Hematopoietic multipotent progenitor cell (in vitro differentiated cells): ENCODE results near the gene CAMK1D. TPM values are rescaled to one million over a fixed set of nuclear protein-coding genes. Genes with fewer than 3 reads are reported as not detected.
A peak's percentile ranks its signal among the peaks of the same experiment; 100 is the strongest.

Source experiments
- DNase-seq, 3 donors: peaks; one replicate each; pipeline ENCODE4 v3.0.0-alpha.2; 2011 to 2015; ENCODE audit warnings: low read depth in 2 of 3, low spot score in 2 of 3
- total RNA-seq: library from RNA; depleted of rRNA; stranded (reverse); fragments of >200 nt; gene quantifications from one replicate; pipeline ENCODE4 v1.2.3, GENCODE V29; 2012

Gene CAMK1D
- total RNA-seq, 1 donor = 25.6 TPM

DNA sequence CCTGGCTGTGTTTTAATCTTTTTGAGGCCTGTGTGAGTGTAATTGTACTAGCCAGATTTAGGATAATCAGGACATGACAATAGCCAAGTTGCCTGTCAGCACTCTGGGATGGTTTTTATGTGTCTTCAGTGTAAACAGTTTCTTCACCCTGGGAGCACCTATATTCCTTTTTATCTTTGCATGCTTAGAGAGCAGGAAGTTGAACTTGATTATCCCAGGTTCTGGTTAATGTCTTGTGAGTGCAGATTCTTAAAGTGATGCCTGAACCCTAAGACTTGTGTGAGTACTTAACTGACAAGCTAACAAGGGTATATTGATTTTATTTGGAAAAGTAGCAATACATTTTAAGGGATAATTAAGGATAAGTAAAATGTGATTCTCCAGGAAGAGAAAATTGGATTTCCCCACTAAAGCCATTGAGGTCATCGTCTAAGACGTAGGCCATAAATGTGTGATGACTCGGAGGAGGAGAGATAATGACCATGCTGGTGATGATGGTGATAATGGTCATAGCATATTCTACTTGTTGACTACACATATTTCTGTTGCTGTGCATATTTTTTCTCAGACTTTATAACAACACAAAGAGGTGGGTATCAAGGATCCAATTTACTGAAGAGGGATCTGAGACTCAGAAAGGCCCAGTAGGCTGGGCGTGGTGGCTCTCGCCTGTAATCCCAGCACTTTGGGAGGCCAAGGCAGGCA is 234.7 kb downstream of the CAMK1D start:
- no peak for DNase-seq

DNA sequence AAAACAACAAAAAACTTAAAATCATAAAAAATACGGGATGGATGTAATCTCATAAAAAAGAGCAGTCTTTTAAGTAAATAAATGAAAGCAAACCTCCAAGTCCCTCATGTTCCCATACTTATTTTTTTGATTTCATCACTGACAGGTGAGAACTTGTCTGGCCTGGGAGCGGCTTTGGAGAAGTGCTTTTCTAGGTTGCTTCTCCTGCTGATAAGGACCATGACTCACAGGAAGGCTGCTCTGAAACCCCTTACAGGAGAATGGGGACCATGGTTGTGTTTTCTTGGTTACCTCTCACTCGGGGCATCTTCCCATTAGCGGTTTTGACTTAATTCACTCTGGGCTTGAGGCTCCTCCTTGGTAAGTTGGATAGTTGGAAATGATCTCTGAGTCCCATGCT is 237.4 kb downstream of the CAMK1D start:
- DNase-seq = no peak

DNA sequence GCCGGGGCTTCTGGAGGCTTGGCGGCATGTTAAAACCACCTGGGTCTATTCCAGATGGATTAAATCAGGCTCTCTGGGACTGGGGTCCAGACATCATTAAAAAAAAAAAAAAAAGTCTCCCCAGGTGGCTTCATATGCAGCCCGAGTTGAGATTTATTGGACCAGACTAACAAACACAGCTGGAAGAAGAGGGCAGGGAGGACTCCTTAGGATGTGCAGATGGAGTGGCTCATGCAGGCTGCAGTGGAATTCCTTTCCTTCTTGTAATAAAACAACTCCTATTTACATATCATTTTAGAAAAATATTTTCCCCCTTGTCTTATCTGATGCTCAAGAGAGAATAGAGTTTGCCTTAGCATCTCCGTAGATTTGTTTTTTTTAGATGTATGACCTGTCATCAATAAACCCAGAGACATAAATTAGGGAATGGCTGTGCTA is 238.1 kb downstream of the CAMK1D start:
- DNase-seq = no peak

DNA sequence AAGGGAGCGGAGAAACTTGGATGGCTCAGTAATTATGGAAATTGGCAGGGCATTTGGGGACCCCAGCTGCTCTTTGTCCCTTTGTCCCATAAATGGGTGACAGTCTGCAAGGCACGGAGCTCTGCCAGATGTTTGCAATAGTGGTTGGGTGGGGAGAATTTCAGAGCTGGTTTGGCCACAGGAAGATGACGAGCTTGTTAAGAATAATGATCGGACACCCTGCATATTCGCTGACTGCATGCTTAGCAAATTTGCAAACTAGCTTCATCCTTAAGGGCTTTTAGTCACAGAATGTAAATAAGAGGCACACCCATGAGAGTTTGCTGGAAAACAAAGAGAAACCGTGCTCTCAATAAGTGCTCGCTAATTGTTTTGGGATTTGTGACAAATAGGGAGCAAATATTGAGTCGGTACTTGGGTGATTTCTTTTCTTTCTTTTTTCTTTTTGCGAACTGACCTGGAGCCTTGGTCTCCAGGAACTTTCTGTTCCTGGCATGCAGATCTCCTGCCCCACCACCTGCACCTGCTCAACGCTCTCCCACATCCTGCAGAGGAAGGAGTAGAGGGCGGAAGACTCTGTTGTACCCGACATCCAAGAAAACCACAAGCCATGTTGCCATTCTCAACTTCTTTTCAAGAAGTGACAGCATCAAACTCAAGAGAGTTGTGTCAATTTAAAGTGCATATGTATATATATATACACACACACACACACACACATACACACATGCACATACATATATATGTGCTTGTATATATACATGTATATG is 238.9 kb downstream of the CAMK1D start:
- peak in 1 of 3 donors; percentile 26 for DNase-seq

DNA sequence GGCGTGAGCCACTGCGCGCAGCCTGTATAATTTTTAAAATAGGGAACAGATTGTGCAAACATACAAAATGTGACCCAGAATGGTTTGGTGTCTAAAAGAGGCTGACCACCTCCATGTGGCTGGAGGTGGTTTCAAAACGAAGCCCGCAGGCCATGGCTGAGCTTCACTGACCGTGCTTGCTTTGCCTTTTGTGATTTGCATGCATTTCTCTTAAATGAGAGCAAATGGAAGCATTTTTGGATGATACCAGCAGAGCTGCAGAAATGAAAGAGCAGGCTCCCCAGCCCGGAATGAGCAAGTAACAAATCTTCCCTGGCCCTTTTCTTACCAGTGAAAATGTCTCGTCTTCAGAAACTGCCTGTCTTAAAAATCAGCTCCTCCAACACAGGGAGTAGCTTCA is 239.9 kb downstream of the CAMK1D start:
- DNase-seq = no peak

DNA sequence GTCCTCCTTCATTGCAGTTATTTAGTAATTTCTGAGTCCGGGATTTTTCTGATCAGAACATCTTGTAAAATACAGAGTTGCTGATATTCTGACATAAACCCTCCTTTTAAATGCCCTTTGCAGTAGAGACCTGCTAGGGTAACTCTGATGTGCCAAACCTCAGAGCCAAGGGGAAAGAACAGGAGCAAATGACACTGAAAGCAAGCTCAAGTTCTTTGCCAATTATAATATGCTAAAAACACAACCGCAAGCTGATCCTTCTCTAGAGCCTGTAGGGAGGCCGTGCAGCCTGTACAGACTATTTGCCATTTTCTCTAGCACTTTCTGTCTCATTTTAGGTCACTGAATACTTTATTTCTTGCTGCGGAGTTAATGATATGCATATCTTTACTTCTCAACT is 240.4 kb downstream of the CAMK1D start:
- no peak for DNase-seq

DNA sequence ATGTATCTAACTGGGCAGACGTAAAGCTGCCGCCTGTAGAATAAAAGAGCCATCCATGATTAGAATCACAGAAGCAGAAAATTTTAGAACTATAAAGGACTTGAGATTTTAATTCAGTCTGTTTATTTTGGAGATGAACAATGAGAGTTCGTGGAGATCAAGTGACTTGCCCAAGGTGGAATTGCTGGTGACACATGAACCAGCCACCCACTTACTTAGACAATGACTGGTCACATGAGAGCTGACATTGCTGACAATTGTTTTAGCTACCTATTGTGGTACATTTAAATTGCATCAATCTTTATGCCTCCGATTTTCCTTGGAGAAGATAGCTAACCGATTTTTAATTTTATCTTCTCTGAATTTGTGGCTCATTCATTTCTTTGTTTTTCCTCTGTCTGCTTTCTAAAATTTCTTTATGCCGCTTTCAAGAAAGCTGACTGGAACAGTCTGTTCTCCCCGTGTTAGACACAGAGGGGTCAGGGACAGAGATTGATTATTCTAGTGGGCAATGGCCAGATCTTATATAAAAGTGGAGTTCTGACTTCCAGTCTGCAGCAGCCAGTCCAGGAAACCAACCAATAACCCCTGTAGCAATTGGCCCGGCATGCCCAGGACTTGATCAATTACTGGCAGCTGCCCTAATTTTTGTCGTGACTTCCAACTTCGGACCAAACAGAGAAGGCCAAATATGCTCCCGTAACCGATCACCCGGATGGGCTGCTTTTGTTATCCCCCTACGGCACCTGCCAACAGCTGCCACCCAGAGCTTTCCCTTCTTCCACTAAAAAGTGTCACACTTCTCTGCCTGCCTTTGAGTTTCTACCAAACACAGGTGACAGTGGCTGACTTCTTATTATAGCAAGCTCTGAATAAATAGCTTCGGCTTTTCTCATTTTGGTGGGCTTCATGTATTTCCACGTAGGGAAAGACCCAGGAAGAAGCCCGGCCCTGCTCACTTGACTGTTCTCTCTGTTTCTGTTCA is 241.6 kb downstream of the CAMK1D start:
- no peak for DNase-seq

DNA sequence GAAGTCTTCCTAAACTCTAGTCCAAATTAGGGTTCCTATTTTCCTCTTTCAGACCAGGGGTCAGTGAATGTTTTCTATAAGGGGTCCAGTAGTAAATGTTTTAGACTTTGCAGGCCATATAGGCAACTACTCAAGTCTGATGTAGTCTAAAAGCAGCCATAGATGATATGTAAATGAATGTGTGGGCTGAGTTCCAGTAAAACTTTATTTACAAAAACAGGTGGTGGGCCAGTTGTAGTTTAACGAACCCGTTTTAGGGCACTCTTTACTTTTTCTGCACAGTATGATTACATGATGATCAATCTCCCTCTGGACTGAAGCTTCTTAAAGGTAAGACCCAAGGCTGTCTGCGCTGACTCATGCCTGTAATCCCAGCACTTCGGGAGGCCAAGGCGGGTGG is 243.6 kb downstream of the CAMK1D start:
- no peak for DNase-seq

DNA sequence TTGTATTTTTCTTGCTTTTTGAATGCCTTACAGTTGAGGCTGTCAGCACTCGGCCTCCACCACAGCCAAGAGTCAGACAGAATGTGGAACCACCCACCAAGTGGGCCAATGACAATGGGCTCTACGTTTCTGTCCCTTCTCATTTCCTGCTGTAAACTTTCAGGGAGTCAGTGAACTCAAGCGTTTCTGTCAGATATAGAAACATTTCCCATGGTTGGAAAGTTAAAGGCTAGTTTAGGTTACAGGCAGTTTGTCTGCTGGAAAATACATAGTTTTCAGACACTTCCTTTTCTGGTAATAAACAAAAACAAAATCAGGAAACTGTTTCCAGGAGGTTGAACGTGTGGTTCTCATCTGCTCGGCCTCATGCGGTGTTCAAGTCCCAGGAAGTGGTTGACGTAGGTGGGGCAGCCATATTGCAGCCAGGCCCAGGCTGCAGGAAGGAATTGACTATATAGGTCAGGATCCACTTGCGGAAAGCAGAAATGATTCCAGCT is 245.1 kb downstream of the CAMK1D start:
- no peak for DNase-seq

DNA sequence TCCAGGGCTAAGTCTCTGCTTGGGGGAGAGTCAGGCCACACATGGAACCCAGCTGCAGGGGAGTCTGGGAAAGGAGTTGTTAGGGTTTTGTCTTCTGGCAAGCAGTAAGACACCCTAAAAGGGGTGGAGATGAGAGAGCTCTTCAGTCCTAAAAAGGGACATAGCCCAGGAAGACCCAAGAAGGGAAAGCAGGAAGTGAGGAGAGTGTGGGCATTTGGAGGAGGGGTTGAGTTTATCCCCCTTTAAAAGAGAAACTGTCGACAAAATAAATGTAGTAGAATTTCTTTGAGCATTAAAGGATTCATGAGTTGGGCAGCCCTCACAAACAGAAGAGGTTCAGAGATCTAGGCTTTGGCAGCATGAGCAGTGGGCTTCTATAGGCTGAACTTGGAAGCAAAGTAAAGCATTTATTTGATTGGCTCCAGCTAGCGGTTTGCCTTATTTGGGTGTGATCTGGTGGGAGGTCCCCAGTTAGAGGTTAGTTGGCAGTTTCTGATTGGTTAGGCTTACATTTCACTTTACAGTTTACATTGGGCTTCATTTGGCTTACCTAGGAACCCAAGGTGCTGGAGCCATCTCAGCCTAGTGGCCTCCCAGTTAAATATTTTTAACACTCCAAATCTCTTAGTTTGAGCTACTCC is 246.7 kb downstream of the CAMK1D start:
- no peak for DNase-seq

DNA sequence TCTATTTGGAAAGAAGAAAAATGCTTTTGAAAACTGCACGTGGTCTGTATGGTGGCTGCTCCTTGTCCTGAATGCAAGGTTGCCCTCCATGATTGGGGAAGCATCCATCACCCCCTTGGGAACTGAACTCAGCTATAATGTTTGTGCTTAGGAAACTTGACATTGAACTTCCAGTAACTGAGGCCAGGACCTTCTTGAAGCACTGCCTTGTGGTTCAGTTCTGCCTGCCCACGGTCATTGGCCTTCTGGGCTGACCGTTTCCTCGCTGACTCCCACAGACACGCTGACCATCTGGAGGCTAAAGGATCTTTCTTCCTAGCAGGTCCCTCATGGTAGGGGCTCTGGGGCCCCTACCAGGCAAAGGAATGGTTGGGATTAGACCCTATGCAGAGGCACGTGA is 247.8 kb downstream of the CAMK1D start:
- DNase-seq = no peak

DNA sequence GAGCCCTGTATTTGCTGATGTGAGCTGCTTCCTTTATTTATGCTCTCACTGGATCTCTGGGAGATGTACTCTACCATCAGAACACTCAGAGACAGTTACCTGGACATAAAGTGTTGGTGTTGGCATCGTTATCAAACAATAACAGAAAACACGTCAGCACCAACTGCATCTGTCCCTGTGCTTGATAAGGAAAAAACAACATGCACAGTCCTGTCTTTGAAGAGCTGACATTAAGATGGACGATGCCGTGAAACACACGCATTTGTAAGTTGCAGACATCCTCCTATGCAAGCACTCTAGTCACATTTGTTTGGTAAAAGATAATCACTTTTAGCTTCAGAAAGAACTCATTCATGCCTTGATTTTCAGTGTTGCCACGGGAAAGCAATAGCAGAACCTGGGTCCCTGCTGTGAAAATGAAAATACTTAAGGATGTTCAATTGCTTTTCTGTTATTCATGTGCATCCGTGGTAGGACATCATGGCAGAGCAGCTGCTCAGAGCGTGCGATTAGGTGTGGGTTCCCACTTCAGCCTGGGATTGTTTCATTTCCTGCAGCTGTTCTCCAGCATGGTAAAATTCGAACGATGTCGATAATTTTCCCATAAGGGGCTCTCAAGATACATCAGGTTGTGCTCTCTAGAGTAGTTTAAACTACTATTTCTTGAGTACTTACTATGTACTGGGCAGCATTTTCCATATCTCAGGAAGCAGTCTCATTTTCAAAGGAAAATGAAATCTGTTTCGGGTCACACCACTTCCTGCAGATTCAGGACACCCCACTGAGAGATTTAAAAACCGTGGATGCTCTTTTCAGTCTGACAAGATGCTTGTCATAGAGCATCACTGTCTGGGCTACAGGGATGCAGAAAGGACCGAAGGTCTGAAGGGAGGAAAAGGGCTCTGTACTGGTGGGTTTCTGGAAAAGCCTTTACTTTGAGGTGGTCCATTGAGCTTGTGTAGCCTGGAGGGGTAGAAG is 248.7 kb downstream of the CAMK1D start:
- no peak for DNase-seq

DNA sequence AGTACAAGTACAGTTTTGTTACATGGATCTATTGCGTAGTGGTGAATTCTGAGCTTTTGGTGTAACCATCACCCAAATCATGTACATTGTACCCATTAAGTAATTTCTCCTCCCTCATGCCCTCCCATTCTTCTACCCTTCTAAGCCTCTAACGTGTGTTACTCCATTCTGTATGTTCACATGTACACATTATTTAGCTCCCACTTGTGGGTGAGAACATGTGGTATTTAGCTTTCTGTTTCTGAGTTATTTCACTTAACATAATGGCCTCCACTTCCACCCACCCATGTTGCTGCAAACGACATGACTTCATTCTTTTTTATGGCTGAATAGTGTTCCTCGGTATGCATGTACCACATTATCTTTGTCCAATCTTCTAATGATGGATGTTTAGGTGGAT is 251.3 kb downstream of the CAMK1D start:
- DNase-seq = no peak

DNA sequence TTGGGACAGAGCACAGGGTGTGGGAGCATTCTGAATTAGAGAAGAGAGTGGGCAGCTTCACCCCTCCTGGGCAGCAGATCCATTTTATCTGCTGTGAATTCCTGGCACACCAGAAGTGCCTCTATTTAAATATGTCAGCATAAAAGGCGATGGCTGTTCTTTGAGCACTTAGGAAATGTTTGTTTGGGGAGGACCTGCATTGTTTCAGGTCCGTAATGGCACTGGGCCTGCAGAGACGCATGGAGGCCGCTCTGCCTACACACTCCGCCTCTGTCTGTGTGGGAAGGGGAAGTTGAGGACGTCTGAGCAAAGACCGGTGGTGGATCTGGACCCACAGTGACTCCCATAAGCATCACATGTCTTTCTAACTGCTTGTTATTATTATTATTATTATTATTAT is 253.2 kb downstream of the CAMK1D start:
- DNase-seq = no peak

DNA sequence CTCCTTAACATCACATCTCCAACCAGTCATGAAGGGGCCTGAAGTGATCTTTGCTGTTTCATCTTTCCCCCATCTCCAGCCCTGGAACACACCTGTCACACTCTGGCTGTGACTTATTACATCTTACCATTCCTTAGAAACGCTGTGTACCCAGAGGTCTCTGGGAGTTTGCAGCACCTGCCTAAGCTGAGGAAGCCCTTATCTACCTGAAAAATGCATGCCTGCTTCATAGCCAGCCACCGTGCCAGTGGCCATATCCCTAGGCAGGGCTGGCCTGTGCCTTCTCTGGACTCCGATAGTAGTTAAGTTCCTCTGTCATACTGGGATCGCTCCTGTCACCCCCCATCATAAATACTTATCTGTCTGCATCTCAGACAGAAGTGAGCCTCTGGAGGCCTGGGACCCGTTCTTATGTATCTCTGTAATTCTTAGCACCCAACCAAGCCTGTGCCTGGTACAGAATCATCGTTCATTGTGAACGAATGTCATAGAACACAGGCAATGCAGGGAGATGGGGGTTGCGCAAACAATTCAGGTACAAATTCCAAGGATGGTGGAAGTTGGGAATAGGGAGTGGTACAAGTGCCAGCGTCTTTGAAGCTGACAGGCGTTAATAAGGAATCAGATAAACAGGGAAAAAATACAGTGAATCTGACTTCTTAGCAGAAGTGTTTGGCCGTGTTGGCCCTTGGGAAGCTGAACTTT is 254.6 kb downstream of the CAMK1D start:
- DNase-seq = no peak

DNA sequence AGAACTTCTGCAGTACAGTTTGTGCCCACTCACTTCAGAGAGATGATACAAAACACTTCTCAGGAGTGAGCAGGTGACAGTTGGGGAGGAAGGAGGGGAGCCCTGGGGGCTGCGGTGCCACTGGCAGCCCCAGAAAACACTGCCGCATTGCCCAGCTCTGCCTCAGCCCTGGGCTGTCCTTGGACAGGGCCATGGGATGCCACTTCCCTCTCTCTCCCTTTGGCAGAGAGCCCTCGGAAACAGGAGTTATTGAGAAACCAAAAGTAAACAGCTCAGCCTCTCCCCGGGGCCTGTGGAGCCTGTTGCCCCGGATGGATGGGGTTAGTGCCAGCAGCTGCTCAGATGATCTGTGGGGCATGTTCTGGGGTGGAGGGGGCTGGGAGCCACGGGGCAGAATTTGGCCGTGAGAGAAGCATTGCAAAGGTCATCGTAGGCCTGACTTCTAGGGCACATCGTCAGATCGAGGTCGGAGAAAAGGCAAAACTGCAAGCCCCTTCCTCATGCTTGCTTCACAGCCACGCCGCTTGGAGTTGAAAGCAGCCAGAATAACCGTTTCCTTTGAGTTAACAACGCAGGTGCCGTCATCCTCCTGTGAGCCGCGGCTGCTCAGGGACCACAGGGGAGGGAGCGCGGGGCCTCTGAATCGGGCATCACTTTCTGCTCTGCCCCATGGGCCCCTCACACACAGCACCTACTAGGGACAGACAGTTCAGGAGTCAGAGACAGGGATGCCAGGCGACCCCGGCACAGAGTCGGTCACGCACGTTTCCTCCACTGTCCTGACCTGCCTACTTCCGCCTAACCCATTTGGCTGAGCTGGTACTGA is 256.4 kb downstream of the CAMK1D start:
- peak; percentile 38 to 70 (median 39) for DNase-seq

DNA sequence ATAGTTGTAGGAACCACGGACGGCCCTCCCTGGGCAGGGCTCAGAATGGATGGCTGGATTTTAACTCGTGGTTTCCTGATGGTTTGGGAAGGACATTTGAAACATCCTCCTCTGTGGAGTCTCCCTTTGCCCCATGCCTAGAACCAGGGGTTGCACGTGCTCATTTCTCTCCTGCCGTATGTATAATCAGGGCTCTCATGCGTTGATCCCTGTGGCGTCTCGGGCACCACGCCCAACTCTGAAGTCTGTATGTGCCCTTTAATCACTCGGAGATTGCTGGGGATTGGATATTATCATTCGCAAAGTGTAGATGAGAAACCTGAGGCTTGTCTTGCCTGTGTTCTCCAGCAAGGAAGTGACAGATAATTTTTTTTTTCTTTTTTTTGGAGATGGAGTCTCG is 257.1 kb downstream of the CAMK1D start:
- DNase-seq = no peak

DNA sequence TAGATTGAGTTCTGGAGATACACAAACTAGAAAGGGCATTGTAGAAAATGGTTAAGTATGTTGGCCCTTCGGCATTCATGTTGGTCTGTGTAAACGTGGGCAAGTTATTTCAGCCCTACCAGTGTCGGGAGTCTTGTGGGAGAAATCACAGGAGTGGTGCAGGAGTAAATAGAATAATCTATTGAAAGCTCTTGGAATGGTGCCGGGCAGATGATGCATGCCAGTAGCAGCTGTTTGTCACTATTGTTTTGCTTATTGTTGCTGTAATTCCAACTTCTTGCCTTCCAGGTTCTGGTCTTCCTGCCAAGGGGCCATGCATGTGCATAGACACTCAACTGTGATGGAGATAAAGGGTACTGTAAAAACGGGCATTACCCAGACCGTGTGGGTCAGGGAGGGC is 259.4 kb downstream of the CAMK1D start:
- no peak for DNase-seq
